ENCODE measurements around the gene OR2A12. TPM values are rescaled to one million over a fixed set of nuclear protein-coding genes. Genes with fewer than 3 reads are reported as not detected.

OR2A12 gene, protein sequence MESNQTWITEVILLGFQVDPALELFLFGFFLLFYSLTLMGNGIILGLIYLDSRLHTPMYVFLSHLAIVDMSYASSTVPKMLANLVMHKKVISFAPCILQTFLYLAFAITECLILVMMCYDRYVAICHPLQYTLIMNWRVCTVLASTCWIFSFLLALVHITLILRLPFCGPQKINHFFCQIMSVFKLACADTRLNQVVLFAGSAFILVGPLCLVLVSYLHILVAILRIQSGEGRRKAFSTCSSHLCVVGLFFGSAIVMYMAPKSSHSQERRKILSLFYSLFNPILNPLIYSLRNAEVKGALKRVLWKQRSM
- not detected for total RNA-seq

DNA sequence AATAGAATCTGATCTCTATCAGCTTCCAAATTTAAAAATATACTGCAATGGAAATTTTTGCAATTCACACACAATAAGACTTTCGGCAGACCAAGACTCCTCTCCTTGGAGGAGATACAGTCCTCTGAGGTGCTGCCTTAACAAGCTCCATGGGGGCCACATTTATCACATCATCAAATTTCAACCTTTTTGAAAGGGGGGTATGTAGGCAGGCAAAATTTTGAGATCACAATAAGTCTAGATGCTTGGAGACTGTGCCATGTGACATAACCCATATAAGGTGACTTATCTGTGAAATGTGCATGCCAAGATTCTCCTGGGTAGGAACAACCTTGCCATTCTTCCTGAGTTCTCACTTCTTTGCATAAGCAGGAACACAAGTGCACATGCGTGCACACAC is at the start of gene OR2A12:
Gene OR2A12, plus strand, starts transcription at position 301 of the 400 bp plus-strand sequence. CDS start 8,830 bp downstream, outside the sequence.
- DNase-seq: no peak
- H3K36me3 Mint-ChIP-seq (ENCODE audit: low read depth): no peaks in the 10 kb centered on the region
- H3K27ac Mint-ChIP-seq: no peak within 1 kb of the TSS
- peaks cover 7% of the 10 kb centered on the region for H3K27me3 Mint-ChIP-seq
- H3K4me1 Mint-ChIP-seq (ENCODE audit: low read depth): no peaks in the 10 kb centered on the region
- ATAC-seq: no peak
- no peaks in the 10 kb centered on the region for H3K9me3 Mint-ChIP-seq
- ChIA-PET CTCF (interaction anchor here (1.2 kb wide), 1 partner anchor 42 kb away, joined by 3 read pairs; no protein-coding TSS in a partner anchor), POLR2A (no interaction called here)
- TF ChIP-seq, protein P1, sequence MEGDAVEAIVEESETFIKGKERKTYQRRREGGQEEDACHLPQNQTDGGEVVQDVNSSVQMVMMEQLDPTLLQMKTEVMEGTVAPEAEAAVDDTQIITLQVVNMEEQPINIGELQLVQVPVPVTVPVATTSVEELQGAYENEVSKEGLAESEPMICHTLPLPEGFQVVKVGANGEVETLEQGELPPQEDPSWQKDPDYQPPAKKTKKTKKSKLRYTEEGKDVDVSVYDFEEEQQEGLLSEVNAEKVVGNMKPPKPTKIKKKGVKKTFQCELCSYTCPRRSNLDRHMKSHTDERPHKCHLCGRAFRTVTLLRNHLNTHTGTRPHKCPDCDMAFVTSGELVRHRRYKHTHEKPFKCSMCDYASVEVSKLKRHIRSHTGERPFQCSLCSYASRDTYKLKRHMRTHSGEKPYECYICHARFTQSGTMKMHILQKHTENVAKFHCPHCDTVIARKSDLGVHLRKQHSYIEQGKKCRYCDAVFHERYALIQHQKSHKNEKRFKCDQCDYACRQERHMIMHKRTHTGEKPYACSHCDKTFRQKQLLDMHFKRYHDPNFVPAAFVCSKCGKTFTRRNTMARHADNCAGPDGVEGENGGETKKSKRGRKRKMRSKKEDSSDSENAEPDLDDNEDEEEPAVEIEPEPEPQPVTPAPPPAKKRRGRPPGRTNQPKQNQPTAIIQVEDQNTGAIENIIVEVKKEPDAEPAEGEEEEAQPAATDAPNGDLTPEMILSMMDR (IDR thresholded peaks at IDR 0.05): no peak
- intact Hi-C loops (cut with micrococcal nuclease): loop anchor here (10.0 kb wide), 1 partner anchor 61 kb away; no protein-coding TSS in a partner anchor
- H3K4me3 Mint-ChIP-seq: no peak within 1 kb of the TSS

DNA sequence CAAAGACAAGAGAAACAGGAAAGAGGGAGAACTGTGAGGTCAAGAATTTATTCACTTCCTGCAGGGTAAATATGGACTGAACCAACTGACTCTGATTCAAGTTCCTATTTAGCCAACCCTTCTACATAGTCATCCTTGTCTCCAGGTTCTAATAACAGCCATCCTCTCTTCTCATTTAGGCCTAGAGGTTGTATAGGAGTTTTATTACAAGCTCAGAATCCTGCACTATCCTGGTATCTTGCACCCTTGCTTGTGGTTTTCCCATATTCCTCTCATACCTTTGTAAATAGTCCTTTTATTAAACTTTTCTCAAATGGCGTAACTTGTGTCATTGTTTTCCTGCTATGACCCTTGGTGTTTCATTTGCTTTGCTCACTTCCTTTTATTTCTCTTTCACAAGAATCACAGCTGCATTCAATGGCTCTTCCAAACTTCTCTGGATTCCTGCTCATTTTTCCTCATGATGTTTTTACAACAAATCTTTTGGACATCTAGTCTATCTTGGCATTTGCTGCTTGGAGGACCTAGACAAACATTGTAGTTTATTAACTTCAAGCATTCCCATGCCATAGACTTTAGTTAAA is 49.7 kb upstream of the OR2A12 start:
- Mint-ChIP-seq H3K36me3 (ENCODE audit: low read depth) (no peaks in the 10 kb centered on the region), H3K4me3 (no peak overlapping the region), H3K27ac (no peak overlapping the region), H3K4me1 (ENCODE audit: low read depth) (no peaks in the 10 kb centered on the region), H3K27me3 (peaks cover 24% of the 10 kb centered on the region), H3K9me3 (no peaks in the 10 kb centered on the region)
- intact Hi-C loops (cut with micrococcal nuclease): no loop called here
- TF ChIP-seq, protein P1 (IDR thresholded peaks at IDR 0.05): no peak
- DNase-seq: no peak
- ChIA-PET POLR2A (no interaction called here), CTCF (no interaction called here)
- no peak for ATAC-seq

DNA sequence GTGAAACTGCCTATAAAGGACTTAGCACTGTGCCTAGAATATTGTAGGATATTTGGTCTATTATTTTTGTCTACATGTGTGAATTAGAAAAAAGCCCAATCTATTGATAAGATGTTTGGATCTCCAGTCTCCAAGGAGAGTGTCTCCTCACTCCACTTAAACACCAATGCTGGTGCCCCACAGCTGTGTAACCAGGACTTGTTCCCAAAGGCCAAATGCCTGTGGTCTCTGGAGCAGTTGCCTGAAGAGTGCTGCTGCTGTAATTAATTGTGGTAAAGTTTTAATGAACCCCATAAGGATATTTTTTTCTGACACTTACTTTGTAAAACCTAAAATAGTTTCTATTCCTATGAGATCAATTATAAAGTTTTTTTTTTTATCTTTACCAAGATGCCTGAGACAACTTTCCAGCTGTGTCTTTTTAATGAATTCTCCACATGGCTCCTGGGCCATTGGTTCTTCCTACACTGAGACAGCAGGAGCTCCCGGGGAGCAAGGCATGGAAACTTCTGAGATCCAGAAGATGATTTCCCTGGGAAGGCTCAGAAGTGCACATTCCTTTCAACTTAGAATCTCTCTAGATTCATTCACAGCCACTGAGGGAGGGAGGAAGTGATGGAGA is 48.6 kb upstream of the OR2A12 start:
- Mint-ChIP-seq H3K27ac (no peak overlapping the region), H3K4me3 (no peak overlapping the region), H3K4me1 (ENCODE audit: low read depth) (no peaks in the 10 kb centered on the region), H3K9me3 (no peaks in the 10 kb centered on the region), H3K36me3 (ENCODE audit: low read depth) (no peaks in the 10 kb centered on the region), H3K27me3 (peaks cover 20% of the 10 kb centered on the region)
- intact Hi-C loops (cut with micrococcal nuclease): no loop called here
- DNase-seq (no peak), ATAC-seq (no peak)
- TF ChIP-seq, protein P1 (IDR thresholded peaks at IDR 0.05): no peak
- POLR2A ChIA-PET: no interaction called here
- CTCF ChIA-PET: no interaction called here

DNA sequence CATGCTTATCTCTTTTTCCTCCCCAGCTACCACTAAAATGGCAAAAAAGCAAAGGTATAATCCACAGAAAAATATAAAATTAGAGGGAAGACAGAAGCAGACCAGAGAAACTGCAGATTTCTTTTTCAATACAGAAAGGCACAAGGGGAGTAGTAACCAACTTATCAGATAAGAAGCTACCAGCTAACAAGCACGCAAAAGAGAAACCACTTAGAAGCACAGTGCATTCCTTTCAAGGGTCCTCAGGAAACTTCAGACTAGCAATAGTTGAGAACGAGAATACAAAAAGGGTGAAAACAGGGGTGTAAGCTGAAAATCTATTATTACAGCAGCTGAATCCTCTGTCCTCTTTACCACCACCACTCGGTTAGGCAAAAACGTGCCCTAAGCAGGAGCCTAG is 47.2 kb upstream of the OR2A12 start:
- POLR2A ChIA-PET: no interaction called here
- no peaks in the 10 kb centered on the region for H3K36me3 Mint-ChIP-seq (ENCODE audit: low read depth)
- DNase-seq (no peak), ATAC-seq (no peak)
- no peak overlapping the region for H3K4me3 Mint-ChIP-seq
- CTCF ChIA-PET: no interaction called here
- no peaks in the 10 kb centered on the region for H3K4me1 Mint-ChIP-seq (ENCODE audit: low read depth)
- intact Hi-C loops (cut with micrococcal nuclease): no loop called here
- H3K27ac Mint-ChIP-seq: no peak overlapping the region
- H3K9me3 Mint-ChIP-seq: no peaks in the 10 kb centered on the region
- peaks cover 14% of the 10 kb centered on the region for H3K27me3 Mint-ChIP-seq
- TF ChIP-seq, protein P1 (IDR thresholded peaks at IDR 0.05): no peak

DNA sequence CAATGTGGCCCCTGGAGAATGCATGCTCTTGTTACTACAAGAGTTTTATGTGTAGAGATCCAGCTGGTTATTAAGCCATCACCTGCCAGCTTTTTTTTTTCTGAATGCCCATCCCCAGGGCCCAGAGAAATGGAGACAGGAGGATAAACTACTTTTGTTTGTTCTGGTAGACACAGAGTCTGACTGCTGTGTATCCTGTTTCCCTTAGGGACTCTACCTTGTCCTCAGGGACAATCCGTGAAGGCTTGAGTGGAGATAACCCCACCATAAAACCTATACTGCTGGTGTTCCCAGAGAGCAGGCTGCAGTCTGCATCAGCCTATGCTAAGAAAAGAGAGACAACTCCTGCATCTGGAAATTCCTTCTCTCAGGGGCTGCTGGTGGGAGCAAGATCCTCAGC is 37.4 kb upstream of the OR2A12 start, which contains the start of gene OR2A5:
Gene OR2A5, plus strand, starts transcription at position 301 of the 400 bp plus-strand sequence. CDS start 1,454 bp downstream, outside the sequence.
- intact Hi-C loops (cut with micrococcal nuclease): no loop called here
- TF ChIP-seq, protein P1 (IDR thresholded peaks at IDR 0.05): no peak
- no peak for ATAC-seq
- Mint-ChIP-seq H3K9me3 (no peaks in the 10 kb centered on the region), H3K27me3 (peaks cover 10% of the 10 kb centered on the region), H3K4me1 (ENCODE audit: low read depth) (no peaks in the 10 kb centered on the region), H3K27ac (no peak within 1 kb of the TSS), H3K4me3 (no peak within 1 kb of the TSS), H3K36me3 (ENCODE audit: low read depth) (no peaks in the 10 kb centered on the region)
- CTCF ChIA-PET: no interaction called here
- POLR2A ChIA-PET: no interaction called here
- DNase-seq: no peak
